Measurements from ENCODE around the gene MTERF4.
"Not testable (repeated sequence)": the region's sequence is repeated elsewhere in the genome, so short reads cannot be mapped to it uniquely, and the experiment has no call there.

Gene MTERF4

DNA sequence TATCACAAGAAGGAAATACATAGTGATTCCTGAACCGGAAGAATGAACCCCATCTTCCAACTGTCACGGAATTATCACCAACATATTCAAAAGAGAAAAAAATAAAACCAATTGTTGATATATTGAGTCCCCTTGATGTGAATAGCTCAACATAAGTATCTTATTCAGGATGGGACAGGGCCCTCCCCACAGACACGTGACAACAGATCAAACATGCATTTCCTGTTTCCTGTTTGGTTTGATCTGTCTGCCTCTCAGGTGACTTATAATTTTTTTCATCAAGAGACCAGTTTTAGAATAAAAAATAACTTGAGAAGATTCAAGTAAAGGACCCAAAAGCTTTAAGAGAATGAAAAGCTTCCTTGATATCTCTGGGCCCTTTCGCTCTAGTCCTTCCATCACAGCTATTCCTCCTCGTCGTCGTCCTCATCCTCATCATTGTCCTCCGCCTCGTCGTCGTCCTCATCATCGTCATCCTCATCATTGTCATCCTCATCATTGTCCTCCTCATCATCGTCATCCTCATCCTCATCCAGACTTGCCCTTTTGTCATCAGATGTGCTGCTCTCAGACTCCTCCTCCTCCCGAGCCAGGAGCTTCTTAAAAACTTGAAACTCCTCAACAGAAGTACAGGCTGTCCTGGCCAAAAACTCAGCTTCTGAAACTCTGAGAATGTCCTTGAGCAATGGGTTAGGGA lies 6.3 kb downstream of the MTERF4 start:
- no peak for DNase-seq (ENCODE audit: low read depth, low spot score)
- in situ Hi-C loops (cut with HindIII; ENCODE audit: low sequenced_read_pairs), result no loop called here
- no peak for TF ChIP-seq CTCF (IDR thresholded peaks at IDR 0.05; ENCODE audit: low read depth, low read length)
- no peak overlapping the region for H3K4me3 ChIP-seq (ENCODE audit: low read depth, low read length)

DNA sequence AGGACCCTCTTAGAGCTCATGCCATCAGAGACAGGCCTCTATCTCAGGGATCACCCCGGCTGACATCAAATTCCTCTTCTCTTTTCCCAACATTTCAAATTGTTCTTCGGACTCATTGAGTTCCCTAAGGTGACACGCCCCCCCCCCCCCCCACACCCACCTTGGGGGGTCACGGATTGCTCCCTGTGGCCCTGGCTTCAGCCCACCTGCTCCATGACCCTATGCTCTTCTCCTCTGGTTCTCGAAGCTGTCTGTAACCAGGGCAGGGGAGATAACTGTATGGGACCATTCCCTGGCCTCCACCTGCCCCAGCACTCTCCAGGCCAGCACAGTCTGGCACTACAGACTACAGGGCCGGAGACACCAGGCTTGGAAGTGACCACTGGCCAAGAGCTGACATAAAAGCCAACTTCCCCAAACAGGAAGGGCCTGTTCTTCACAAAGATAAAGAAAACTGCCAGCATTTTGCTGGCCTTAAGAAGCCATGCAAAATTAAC lies 7.1 kb downstream of the MTERF4 start:
- in situ Hi-C loops (cut with HindIII; ENCODE audit: low sequenced_read_pairs), result no loop called here
- no peak for DNase-seq (ENCODE audit: low read depth, low spot score)
- no peak overlapping the region for H3K4me3 ChIP-seq (ENCODE audit: low read depth, low read length)
- TF ChIP-seq CTCF (IDR thresholded peaks at IDR 0.05; ENCODE audit: low read depth, low read length), result no peak

DNA sequence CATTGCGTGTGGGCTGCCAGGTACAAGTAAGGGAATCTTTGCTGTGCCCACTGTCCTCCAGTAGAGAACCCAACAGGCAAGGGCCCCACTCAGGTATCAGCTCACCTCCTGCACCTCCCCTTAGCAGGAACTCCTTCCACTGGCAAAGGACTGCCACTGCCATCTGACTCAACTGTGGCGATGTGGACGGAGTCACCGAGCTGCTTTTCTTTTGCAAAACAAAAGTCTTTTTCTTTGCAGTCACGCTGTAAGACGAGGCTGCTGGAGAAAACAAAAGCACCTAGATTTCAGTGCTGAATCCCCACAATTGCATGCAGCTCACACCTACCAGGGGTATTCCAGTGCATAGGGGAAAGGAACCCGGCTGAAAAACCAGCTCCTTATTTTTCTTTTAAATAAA lies 7.9 kb downstream of the MTERF4 start:
- in situ Hi-C loops (cut with HindIII; ENCODE audit: low sequenced_read_pairs), result no loop called here
- TF ChIP-seq CTCF (IDR thresholded peaks at IDR 0.05; ENCODE audit: low read depth, low read length), result no peak
- DNase-seq (ENCODE audit: low read depth, low spot score), result no peak
- H3K4me3 ChIP-seq (ENCODE audit: low read depth, low read length), result no peak overlapping the region

GRCh38 chr2:241093133-241093781 lies 8.8 kb downstream of the MTERF4 start:
- in situ Hi-C loops (cut with HindIII; ENCODE audit: low sequenced_read_pairs); DNase-seq (ENCODE audit: low read depth, low spot score); H3K4me3 ChIP-seq (ENCODE audit: low read depth, low read length): not testable (repeated sequence)

DNA sequence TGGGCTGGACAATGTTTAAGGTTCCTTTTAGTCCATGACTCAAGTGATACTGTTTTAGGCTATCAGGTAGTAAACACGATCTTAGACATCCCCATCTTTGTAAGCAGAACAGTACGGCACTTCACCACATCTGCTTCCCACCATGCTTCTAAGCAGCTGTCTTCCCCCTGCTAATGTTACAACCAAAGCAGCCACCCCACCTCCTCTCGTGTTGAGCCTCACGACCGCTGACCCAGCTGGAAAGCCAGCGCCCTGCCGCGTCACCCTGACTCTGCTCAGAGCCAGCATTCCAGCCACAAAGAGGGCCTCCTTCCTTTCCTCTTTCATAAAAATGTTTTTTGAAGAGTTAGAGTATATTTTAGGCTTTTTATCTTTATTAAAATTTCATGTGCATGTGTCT lies 9.4 kb downstream of the MTERF4 start:
- TF ChIP-seq CTCF (IDR thresholded peaks at IDR 0.05; ENCODE audit: low read depth, low read length), result no peak
- DNase-seq (ENCODE audit: low read depth, low spot score), result no peak
- no peak overlapping the region for H3K4me3 ChIP-seq (ENCODE audit: low read depth, low read length)
- in situ Hi-C loops (cut with HindIII; ENCODE audit: low sequenced_read_pairs), result no loop called here

GRCh38 chr2:241091734-241092445 lies 10.2 kb downstream of the MTERF4 start:
- no peak for TF ChIP-seq CTCF (IDR thresholded peaks at IDR 0.05; ENCODE audit: low read depth, low read length)
- DNase-seq (ENCODE audit: low read depth, low spot score), result no peak
- in situ Hi-C loops (cut with HindIII; ENCODE audit: low sequenced_read_pairs), result no loop called here
- H3K4me3 ChIP-seq (ENCODE audit: low read depth, low read length), result no peak overlapping the region

DNA sequence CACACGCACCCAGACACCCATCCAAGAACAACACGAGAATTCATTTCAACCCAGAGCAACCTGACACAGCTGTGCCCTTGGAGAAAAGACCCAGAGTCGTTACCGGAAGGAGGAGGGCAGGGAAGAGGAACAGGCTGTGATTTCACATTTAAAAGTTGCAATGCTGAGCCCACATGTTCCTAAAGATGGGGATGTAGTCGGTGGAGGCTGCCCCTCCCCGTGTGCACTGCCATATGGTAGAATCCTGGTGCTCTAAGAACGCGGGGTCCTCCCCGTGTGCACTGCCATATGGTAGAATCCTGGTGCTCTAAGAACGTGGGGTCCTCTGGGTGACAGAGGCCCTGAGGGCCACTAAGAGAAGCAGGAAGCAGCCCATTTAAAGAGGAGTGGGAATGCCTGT lies 10.9 kb downstream of the MTERF4 start:
- in situ Hi-C loops (cut with HindIII; ENCODE audit: low sequenced_read_pairs), result no loop called here
- H3K4me3 ChIP-seq (ENCODE audit: low read depth, low read length), result no peak overlapping the region
- no peak for DNase-seq (ENCODE audit: low read depth, low spot score)
- no peak for TF ChIP-seq CTCF (IDR thresholded peaks at IDR 0.05; ENCODE audit: low read depth, low read length)

Measured in astrocyte of the spinal cord (primary cell).